Gastrocnemius medialis (tissue), 4 donors: ENCODE data around the gene CNPY4.
A peak's percentile ranks its signal among the peaks of the same experiment; 100 is the strongest.

Source experiments
- CTCF ChIP-seq, 5 experiments: fragments of 450-650 bp in 3 of 5; fragments of 200-600 bp in 2 of 5; sonication (generic) in 2 of 5; IDR thresholded peaks in 4 of 5; conservative IDR thresholded peaks in 1 of 5; 1 replicate in 4 of 5; 2 replicates in 1 of 5; pipeline ENCODE4 v1.5.1; 2016 to 2019; ENCODE audit warnings: antibody characterized with exemption in 5 of 5, mild to moderate bottlenecking in 3 of 5, moderate library complexity in 3 of 5
- POLR2A ChIP-seq, 2 donors: fragments of 450-650 bp; IDR thresholded peaks; one replicate each; pipeline ENCODE4 v1.6.1; 2017; ENCODE audit warnings: antibody characterized with exemption in 2 of 2, mild to moderate bottlenecking in 2 of 2, moderate library complexity in 2 of 2

DNA sequence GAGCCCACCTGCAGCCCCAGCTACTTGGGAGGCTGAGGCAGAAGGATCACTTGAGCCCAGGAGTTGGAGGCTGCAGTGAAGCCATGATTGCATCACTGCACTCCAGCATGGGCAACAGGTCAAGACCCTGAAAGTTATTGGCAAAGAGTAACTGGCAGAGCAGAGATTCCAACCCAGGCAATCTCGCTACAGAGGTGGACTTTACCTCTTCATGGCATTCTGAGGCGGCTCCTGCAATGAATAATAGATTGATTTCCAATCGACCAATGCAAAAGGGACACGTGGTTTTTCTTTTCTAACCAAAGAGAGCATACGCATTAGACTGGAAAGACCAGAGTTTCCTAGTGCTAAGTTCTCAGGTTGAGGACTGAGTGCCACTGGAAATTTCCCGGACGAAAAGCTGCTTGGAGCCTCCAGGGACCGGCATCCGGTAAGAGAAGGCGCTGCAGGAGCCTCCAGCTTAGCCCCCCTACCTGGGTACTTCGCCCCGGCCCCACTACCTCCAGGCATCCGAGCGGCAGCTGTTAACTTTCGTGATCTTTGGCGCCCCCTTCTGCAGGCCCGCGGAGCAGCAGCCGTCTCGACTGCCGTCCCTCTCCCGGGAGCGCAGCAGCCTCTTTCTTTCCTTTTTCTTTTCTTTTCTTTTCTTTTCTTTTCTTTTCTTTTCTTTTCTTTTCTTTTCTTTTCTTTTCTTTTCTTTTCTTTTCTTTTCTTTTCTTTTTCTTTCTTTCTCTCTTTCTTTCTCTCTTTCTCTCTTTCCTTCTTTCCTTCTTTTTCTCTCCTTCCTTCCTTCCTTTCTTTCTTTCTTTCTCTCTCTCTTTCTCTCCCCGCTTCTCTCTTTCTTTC lies 11.4 kb downstream of the CNPY4 start:
- TF ChIP-seq POLR2A (IDR thresholded peaks at IDR 0.05), result no peak
- TF ChIP-seq CTCF (IDR thresholded peaks at IDR 0.05 in 4 of 5, conservative IDR thresholded peaks at IDR 0.05 in 1 of 5), result peak; percentile 62 to 89 (median 81)
